GM11168 (cell line): Measurements from ENCODE around the gene SKIL.

Experiments used
- in situ Hi-C: fragments of 300-500 bp; cut with MboI; formaldehyde crosslinking; loops from one replicate; pipeline ENCODE4 v1.12.0; 2022; ENCODE audit warnings: low sequenced_read_pairs; ENCODE audit not compliant: unreplicated experiment

Gene SKIL

GRCh38 chr3:170346481-170347392 lies 10.8 kb upstream of the SKIL start:
- in situ Hi-C loops, result no loop called here

GRCh38 chr3:170350515-170351413 lies 6.8 kb upstream of the SKIL start:
- in situ Hi-C loops, result no loop called here

- in situ Hi-C loops, result no loop called here
Measured at GRCh38 chr3:170352936-170353335, 4.6 kb upstream of the SKIL start.

- in situ Hi-C loops, result no loop called here
Measured at GRCh38 chr3:170353485-170353884, 4.0 kb upstream of the SKIL start.

DNA sequence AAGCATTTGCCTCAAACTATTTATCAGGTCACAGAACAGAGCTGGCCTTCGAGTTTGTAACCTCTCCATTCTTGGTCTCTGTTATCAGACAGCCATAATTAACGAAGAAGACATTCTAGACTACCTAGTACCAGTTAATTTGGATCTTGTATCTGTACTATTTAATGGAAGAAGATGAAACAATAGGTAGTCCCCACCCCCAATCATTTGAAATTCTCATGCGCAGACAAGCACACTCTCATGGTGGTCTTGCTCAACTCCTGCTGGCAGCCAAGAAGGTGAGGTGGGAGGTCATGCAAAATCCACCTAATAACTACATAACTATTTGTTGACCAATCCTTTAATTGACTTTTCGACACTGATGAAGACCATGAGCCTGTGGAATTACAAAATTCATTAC lies 2.8 kb upstream of the SKIL start:
- in situ Hi-C loops, result no loop called here

DNA sequence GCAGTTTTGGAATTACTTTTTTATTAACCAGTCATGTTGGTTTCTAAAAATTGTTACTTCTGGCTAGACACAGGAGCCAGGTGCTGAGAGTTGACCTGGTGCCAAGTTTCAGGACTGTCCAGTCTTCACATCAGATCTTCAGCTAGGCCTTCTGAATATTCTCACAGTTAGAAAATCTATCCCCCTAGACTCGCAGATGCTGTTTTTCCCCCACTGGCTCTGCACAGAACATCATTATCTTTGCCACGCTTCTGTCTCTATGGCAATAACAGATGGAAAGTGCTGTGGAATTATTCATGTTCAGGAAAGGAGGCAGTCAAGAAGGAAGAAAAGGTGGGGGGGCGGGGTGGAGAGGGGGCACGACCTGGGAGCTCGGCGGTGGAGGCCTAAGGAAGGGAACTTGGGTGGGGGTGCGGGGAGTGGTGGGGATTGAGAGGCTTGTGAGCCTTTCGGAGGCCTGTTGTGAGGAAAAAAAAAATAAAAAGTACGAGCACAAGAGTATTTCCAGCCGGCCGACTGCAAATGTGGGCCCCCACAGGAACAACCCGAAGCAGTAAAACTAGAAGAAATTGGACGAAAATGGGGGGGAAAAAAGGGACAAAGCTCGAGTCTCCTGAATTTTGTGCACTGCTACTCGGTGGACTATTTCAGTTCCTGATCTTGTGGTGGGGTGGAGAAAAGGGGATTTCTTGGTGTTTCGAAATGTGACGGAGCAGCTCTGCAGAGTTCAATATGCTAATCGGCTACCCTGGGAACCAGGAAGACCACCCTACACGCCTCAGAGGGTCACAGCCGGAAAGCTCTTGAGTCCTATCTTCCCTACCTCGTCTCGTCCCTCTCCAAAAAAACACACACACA lies 1.5 kb upstream of the SKIL start:
- in situ Hi-C loops, result no loop called here

DNA sequence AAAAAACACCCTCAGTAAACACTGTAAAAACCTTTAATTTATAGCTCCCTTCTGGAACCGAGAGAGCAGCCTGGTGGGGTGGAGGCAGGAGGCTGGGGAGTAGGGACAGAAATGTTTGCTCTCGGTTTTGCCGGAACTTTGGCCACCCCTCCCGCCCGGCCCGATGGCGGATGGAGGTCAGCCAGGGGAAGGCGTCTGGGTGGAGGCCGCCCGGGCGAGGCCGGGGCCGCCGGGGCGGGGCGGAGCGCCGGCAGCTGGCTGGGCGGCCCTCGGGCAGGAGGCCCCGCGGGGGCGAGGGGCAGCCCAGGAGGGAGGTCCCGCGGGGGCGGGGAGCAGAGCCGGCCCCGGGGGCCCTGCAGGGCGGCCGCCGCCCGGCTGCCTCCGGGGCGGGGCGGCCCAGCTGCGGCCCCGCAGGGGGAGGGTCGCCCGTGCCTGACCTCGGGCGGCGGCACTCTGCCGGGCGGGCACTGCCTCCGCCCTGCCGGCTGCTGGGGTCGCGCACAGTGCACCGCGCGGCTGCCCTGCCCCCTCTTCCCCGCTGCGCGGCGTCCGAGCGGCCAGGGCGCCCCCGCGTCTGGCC lies 829 bp upstream of the SKIL start:
- in situ Hi-C loops, result no loop called here

GRCh38 chr3:170358042-170359010 lies 811 bp downstream of the SKIL start:
- in situ Hi-C loops, result no loop called here

DNA sequence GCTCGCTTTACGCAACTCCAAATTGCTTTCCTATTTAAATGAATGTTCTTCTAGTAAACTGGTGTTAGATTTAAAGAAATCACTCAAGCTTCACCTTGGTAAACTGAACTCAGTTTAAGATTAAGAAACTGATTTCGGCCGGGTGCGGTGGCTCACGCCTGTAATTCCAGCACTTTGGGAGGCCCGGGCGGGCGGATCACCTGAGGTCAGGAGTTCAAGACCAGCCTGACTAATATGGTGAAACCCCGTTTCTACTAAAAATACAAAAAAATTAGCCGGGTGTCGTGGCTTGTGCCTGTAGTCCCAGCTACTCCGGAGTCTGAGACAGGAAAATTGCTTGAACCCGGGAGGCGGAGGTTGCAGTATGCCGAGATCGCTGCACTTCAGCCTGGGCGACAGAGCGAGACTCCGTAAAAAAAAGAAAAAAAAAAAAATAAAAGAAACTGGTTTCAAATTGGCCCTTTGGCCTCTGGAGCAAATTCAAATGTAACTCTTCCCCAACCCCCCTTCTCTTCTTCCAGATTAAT lies 1.7 kb downstream of the SKIL start:
- in situ Hi-C loops, result no loop called here

- in situ Hi-C loops, result no loop called here
Measured at GRCh38 chr3:170360466-170360865, 3.0 kb downstream of the SKIL start.

DNA sequence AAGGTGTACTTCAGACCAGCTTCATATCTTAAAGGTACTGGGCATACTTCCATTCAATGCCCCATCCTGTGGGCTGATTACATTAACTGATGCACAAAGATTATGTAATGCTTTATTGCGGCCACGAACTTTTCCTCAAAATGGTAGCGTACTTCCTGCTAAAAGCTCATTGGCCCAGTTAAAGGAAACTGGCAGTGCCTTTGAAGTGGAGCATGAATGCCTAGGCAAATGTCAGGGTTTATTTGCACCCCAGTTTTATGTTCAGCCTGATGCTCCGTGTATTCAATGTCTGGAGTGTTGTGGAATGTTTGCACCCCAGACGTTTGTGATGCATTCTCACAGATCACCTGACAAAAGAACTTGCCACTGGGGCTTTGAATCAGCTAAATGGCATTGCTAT lies 3.4 kb downstream of the SKIL start:
- in situ Hi-C loops, result no loop called here

DNA sequence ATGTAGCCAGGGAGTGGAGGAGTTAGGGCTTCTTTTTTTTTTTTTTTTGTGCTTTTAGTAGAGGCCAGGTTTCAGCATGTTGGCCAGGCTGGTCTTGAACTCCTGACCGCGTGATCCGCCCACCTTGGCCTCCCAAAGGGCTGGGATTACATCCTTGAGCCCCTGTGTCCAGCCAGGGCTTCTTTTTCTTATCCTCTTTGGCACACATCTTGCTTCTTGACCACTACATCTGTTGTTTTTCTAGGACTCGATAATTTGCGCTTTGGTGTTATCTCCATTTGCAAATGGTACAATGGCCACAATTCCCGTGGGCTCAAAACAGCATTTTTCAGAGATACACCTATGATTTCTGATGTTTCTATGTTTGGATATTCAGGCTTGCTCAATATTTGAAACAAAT lies 4.2 kb downstream of the SKIL start:
- in situ Hi-C loops, result no loop called here

DNA sequence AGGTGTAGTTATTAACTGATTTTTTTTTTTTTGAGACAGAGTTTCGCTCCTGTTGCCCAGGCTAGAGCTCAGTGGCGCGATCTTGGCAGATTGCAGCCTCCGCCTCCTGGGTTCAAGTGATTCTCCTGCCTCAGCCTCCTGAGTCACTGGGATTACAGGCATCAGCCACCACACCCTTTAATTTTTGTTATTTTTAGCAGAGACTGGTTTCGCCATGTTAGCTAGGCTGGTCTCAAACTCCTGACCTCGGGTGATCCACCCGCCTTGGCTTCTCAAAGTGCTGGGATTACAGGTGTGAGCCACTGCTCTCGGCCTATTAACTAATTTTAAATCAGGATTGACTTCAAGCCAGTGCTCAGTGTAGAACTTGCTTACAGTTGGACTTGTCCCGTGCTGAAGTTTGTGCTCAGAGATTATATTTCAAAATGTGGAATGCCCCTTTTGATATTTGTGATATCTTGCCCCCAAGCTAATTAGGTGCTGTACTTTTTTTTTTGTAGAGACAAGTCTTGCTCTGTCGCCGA lies 6.0 kb downstream of the SKIL start:
- in situ Hi-C loops, result no loop called here

- in situ Hi-C loops, result no loop called here
Measured at GRCh38 chr3:170364965-170365364, 7.5 kb downstream of the SKIL start.

- in situ Hi-C loops, result no loop called here
Measured at GRCh38 chr3:170367797-170368196, 10.3 kb downstream of the SKIL start.

DNA sequence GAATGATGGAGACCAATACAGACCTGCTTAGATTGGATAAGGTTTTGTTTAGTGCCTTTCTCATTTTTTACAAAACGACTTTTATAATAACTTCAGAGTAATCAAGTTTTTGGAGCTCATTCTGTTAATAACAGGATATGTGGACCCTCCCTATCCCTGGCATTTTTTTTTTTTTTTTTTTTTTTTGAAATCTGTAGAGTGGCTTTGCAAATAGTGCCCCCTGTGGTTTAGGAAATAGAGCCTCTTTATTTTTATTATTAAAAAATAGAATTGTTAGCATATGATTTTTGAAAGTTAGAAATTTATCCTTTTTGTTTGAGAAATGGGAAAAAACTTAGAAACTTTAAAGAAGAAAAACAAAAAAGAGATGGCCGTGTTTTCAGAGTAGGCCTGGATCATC lies 11.4 kb downstream of the SKIL start:
- in situ Hi-C loops, result no loop called here

DNA sequence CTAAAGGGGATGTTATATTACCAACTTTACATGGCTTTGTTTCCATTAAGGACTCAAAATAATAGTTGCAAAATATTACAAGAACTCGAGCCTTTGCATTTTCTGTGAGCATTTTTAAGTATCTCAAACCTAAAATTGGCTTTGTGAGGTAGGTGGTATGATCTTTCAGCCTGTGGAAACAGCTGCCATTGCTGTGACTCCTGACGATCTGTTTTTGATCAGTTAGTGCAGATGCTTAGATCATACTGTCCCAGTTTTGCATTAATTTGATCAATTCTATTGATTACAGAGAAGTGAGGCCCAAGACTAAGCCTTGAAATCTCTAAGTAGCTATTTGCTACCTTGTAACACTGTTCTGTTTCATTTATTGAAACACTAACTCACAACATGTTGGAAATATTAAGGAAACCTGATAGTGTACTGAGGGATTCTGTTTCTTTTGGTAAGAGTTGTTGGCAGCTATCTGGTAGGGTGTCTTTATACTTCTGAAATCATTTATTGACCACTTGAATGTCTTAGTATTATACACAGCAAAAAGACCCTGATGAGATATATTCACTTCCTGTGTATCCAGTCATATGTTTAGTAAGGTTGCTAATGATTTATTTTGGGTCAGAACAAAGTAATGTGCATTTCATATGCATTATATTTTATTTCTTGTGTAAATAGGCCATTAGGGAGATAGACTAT lies 14.8 kb downstream of the SKIL start:
- in situ Hi-C loops, result no loop called here

DNA sequence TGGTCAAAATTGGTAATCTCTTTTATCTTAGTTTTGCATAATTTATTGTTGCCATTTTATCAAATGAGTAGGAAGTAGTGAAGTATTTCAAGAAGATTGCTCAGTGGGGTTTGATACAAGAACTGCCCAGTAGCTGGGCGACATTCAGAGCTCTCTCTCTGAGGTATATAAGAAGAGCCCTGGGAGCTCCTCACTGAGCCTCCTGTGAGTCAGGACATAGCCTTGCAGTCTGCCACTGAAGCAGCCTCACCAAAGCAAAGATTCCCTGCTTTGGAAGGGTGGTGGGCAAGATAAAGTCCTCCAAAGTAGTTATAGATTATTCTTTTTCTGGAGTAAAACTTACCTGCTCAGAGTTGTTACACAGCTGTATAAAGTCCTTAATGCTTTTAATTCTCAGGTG lies 26.1 kb downstream of the SKIL start:
- in situ Hi-C loops, result no loop called here
